Left ventricle myocardium inferior (tissue), 1 donor: ENCODE results near the gene SYNPO2. TPM values are rescaled to one million over a fixed set of nuclear protein-coding genes. Genes with fewer than 3 reads are reported as not detected.
"Not testable (repeated sequence)": the region's sequence is repeated elsewhere in the genome, so short reads cannot be mapped to it uniquely, and the experiment has no call there.

Experiments
- DNase-seq: peaks from one replicate; pipeline ENCODE4 v3.0.0-alpha.2; 2020
- H3K27ac ChIP-seq: fragments of 200-600 bp; replicated peaks from 2 replicates; pipeline ENCODE4 v1.8.0; 2021
- H3K27me3 ChIP-seq: fragments of 200-600 bp; 2 replicates; pipeline ENCODE4 v1.8.0; 2021; ENCODE audit warnings: low read depth
- H3K36me3 ChIP-seq: fragments of 200-600 bp; 2 replicates; pipeline ENCODE4 v1.8.0; 2021
- H3K4me1 ChIP-seq: fragments of 200-600 bp; 2 replicates; pipeline ENCODE4 v1.8.0; 2021
- H3K4me3 ChIP-seq: fragments of 200-600 bp; 2 replicates; pipeline ENCODE4 v1.8.0; 2021; ENCODE audit warnings: mild to moderate bottlenecking, moderate library complexity
- H3K9me3 ChIP-seq: fragments of 200-600 bp; replicated peaks from 2 replicates; pipeline ENCODE4 v1.8.0; 2021
- CTCF ChIP-seq: fragments of 200-600 bp; IDR thresholded peaks from 2 replicates; pipeline ENCODE4 v1.8.0; 2021; ENCODE audit warnings: antibody characterized with exemption, mild to moderate bottlenecking, borderline replicate concordance
- intact Hi-C: fragments of 100-400 bp; cut with micrococcal nuclease; formaldehyde crosslinking; loops from one replicate; pipeline ENCODE4 v1.11.0; 2022
- total RNA-seq: library from RNA; stranded (reverse); fragmentation: NEBNext Ultra II Directional; extraction: Animal tissue kit (Norgen Biotek cat#: 25700); gene quantifications from one replicate; pipeline ENCODE4 v1.2.1, GENCODE V29; 2021
- donor health status: DM: no; HTN: yes; CAD: no; lungs with severe emphysema.

Gene SYNPO2
- total RNA-seq, 1 donor from 2014 or later = 239 TPM

- no peak for TF ChIP-seq CTCF
- intact Hi-C loops = no loop called here
- Histone ChIP-seq H3K4me1 (peaks cover 21% of the 10 kb centered on the region), H3K36me3 (no peaks in the 10 kb centered on the region), H3K27ac (no peak overlapping the region), H3K27me3 (no peaks in the 10 kb centered on the region), H3K4me3 (no peak overlapping the region), H3K9me3 (no peaks in the 10 kb centered on the region)
- no peak for DNase-seq
Observed at GRCh38 chr4:119059221-119059620, 170.6 kb downstream of the SYNPO2 start.

GRCh38 chr4:119067125-119067524, 178.5 kb downstream of the SYNPO2 start:
- H3K27me3 ChIP-seq, H3K27ac ChIP-seq, intact Hi-C loops, H3K4me3 ChIP-seq, DNase-seq, H3K4me1 ChIP-seq, H3K36me3 ChIP-seq, H3K9me3 ChIP-seq: not testable (repeated sequence)

- H3K4me1 ChIP-seq, intact Hi-C loops, H3K27ac ChIP-seq, H3K36me3 ChIP-seq, H3K27me3 ChIP-seq, H3K9me3 ChIP-seq, DNase-seq, H3K4me3 ChIP-seq: not testable (repeated sequence)
Observed at GRCh38 chr4:119067670-119068360, 179.2 kb downstream of the SYNPO2 start.

GRCh38 chr4:119068529-119068962, 179.9 kb downstream of the SYNPO2 start:
- no peaks in the 10 kb centered on the region for H3K27me3 ChIP-seq
- no peak overlapping the region for H3K27ac ChIP-seq
- intact Hi-C loops = no loop called here
- H3K4me1 ChIP-seq = peaks cover 9% of the 10 kb centered on the region
- no peak overlapping the region for H3K4me3 ChIP-seq
- no peak for DNase-seq
- no peaks in the 10 kb centered on the region for H3K36me3 ChIP-seq
- H3K9me3 ChIP-seq = peaks cover 3% of the 10 kb centered on the region
- TF ChIP-seq CTCF = no peak

GRCh38 chr4:119070301-119070700, 181.6 kb downstream of the SYNPO2 start:
- intact Hi-C loops = no loop called here
- Histone ChIP-seq H3K27me3 (no peaks in the 10 kb centered on the region), H3K9me3 (peaks cover 3% of the 10 kb centered on the region), H3K36me3 (no peaks in the 10 kb centered on the region), H3K27ac (no peak overlapping the region), H3K4me3 (no peak overlapping the region), H3K4me1 (peaks cover 9% of the 10 kb centered on the region)
- no peak for DNase-seq
- TF ChIP-seq CTCF = no peak

GRCh38 chr4:119080721-119081541, 192.3 kb downstream of the SYNPO2 start:
- DNase-seq = no peak
- H3K4me3 ChIP-seq = no peak overlapping the region
- no peaks in the 10 kb centered on the region for H3K36me3 ChIP-seq
- peaks cover 12% of the 10 kb centered on the region for H3K4me1 ChIP-seq
- no peaks in the 10 kb centered on the region for H3K9me3 ChIP-seq
- intact Hi-C loops = no loop called here
- H3K27ac ChIP-seq = peak overlapping the region; percentile 68
- no peaks in the 10 kb centered on the region for H3K27me3 ChIP-seq
- no peak for TF ChIP-seq CTCF
